ENCODE results near the gene MPHOSPH9. TPM values are rescaled to one million over a fixed set of nuclear protein-coding genes. Genes with fewer than 3 reads are reported as not detected.

Gene MPHOSPH9
- total RNA-seq, 1 experiment from 2014 or later: 47.5 TPM

GRCh38 chr12:123122626-123123025 is 110.3 kb downstream of the MPHOSPH9 start:
- Mint-ChIP-seq H3K9me3 (no peaks in the 10 kb centered on the region), H3K4me3 (no peak overlapping the region), H3K4me1 (peaks cover 8% of the 10 kb centered on the region; the same call in 1 of the 2 replicates), H3K27ac (no peak overlapping the region), H3K36me3 (no peaks in the 10 kb centered on the region), H3K27me3 (ENCODE audit: low read depth) (no peaks in the 10 kb centered on the region)
- DNase-seq (ENCODE audit: low spot score): no peak
- ChIA-PET POLR2A (no interaction called here), CTCF (no interaction called here)
- ATAC-seq: no peak
- TF ChIP-seq ZNF425 (CRISPR knock-in tag; conservative IDR thresholded peaks at IDR 0.05) (no peak), MYBL2 (CRISPR knock-in tag; IDR thresholded peaks at IDR 0.05) (no peak), HMGA2 (CRISPR knock-in tag; IDR thresholded peaks at IDR 0.05) (no peak), JUN (CRISPR knock-in tag; IDR thresholded peaks at IDR 0.05) (no peak), NR3C1 (CRISPR knock-in tag; conservative IDR thresholded peaks at IDR 0.05; ENCODE audit: low read depth) (no peak), ZNF317 (CRISPR knock-in tag; IDR thresholded peaks at IDR 0.05; ENCODE audit: borderline replicate concordance, low read depth) (no peak), TEAD1 (CRISPR knock-in tag; IDR thresholded peaks at IDR 0.05) (no peak), GABPB1 (CRISPR knock-in tag; IDR thresholded peaks at IDR 0.05) (no peak), MLX (CRISPR knock-in tag; IDR thresholded peaks at IDR 0.05) (no peak), TCF7 (CRISPR knock-in tag; IDR thresholded peaks at IDR 0.05; ENCODE audit: low read depth) (no peak)

GRCh38 chr12:123121670-123122069 is 111.3 kb downstream of the MPHOSPH9 start:
- ChIA-PET POLR2A (interaction anchor here (0.8 to 1.2 kb wide), 2 partner anchors 19 to 38 kb away, joined by 3 read pairs; no protein-coding TSS in a partner anchor), CTCF (interaction anchor here (1.3 kb wide), 1 partner anchor 116 kb away, joined by 4 read pairs; no protein-coding TSS in a partner anchor)
- Mint-ChIP-seq H3K27ac (no peak overlapping the region), H3K4me1 (peaks cover 7% of the 10 kb centered on the region; the same call in 1 of the 2 replicates), H3K9me3 (no peaks in the 10 kb centered on the region), H3K27me3 (ENCODE audit: low read depth) (no peaks in the 10 kb centered on the region), H3K4me3 (no peak overlapping the region), H3K36me3 (no peaks in the 10 kb centered on the region)
- TF ChIP-seq ZNF121 (CRISPR knock-in tag; IDR thresholded peaks at IDR 0.05) (no peak), AFF4 (CRISPR knock-in tag; IDR thresholded peaks at IDR 0.05; ENCODE audit: borderline replicate concordance) (no peak), TEAD4 (CRISPR knock-in tag; IDR thresholded peaks at IDR 0.05) (no peak), MXD4 (CRISPR knock-in tag; IDR thresholded peaks at IDR 0.05; ENCODE audit: borderline replicate concordance) (no peak), EMX1 (CRISPR knock-in tag; IDR thresholded peaks at IDR 0.05) (no peak), HMGA2 (CRISPR knock-in tag; IDR thresholded peaks at IDR 0.05) (no peak), JUN (CRISPR knock-in tag; IDR thresholded peaks at IDR 0.05) (no peak), ERG (CRISPR knock-in tag; IDR thresholded peaks at IDR 0.05) (no peak), ZNF423 (CRISPR knock-in tag; IDR thresholded peaks at IDR 0.05) (no peak), SOX15 (CRISPR knock-in tag; IDR thresholded peaks at IDR 0.05) (no peak), NR2C2 (CRISPR knock-in tag; IDR thresholded peaks at IDR 0.05) (no peak), TEAD1 (CRISPR knock-in tag; IDR thresholded peaks at IDR 0.05) (no peak), ATF3 (CRISPR knock-in tag; conservative IDR thresholded peaks at IDR 0.05) (no peak), ZNF317 (CRISPR knock-in tag; IDR thresholded peaks at IDR 0.05; ENCODE audit: borderline replicate concordance, low read depth) (no peak), SMAD3 (CRISPR knock-in tag; IDR thresholded peaks at IDR 0.05; ENCODE audit: borderline replicate concordance) (no peak), HMGXB4 (CRISPR knock-in tag; IDR thresholded peaks at IDR 0.05) (no peak)
- DNase-seq (ENCODE audit: low spot score): no peak
- ATAC-seq: no peak
